A673 (cell line): Measurements from ENCODE around the gene IL17RC. TPM values are rescaled to one million over a fixed set of nuclear protein-coding genes. Genes with fewer than 3 reads are reported as not detected.
A peak's percentile ranks its signal among the peaks of the same experiment; 100 is the strongest.

Experiments used
- BruUV-seq: library from RNA; stranded (reverse); fragments of 400-500 nt; replicated peaks from 2 replicates; lab custom pipeline; 2021; lab: Mats Ljungman, UMichigan
- CTCF ChIA-PET: fragments of 300-600 bp; sonication (Branson Sonifier 250); formaldehyde crosslinking; loops from one replicate; lab custom pipeline; 2022; ENCODE audit warnings: antibody characterized with exemption; lab: Charles Lee
- POLR2A ChIA-PET: fragments of 300-600 bp; sonication (Branson Sonifier 250); formaldehyde crosslinking; loops from one replicate; lab custom pipeline; 2022; ENCODE audit warnings: antibody characterized with exemption; ENCODE audit not compliant: low non-redundant PET; lab: Charles Lee
- DNase-seq: peaks from one replicate; pipeline ENCODE4 v3.0.0-alpha.2; 2015; ENCODE audit warnings: low spot score
- H3K27ac ChIP-seq: fragments of 200-600 bp; sonication (generic); 2 replicates; pipeline ENCODE4 v1.5.1; 2016; ENCODE audit warnings: mixed run types, low read depth, mild to moderate bottlenecking, mixed read lengths, antibody characterized with exemption, low read length; ENCODE audit not compliant: poor library complexity, severe bottlenecking
- H3K27me3 ChIP-seq: fragments of 200-600 bp; sonication (generic); replicated peaks from 2 replicates; pipeline ENCODE4 v1.6.1; 2017; ENCODE audit warnings: mixed run types, low read depth, mild to moderate bottlenecking, mixed read lengths, antibody characterized with exemption, low read length; ENCODE audit not compliant: insufficient read depth, poor library complexity
- H3K36me3 ChIP-seq: fragments of 200-600 bp; sonication (generic); 2 replicates; pipeline ENCODE4 v1.6.1; 2016; ENCODE audit warnings: mixed run types, mild to moderate bottlenecking, mixed read lengths, antibody characterized with exemption, low read length; ENCODE audit not compliant: insufficient read depth, poor library complexity, severe bottlenecking
- H3K4me1 ChIP-seq: fragments of 200-600 bp; sonication (generic); 2 replicates; pipeline ENCODE4 v1.6.1; 2017; ENCODE audit warnings: mixed run types, mild to moderate bottlenecking, mixed read lengths, antibody characterized with exemption, low read length; ENCODE audit not compliant: insufficient read depth, poor library complexity, severe bottlenecking
- H3K4me3 ChIP-seq: fragments of 200-600 bp; sonication (generic); 2 replicates; pipeline ENCODE4 v1.5.1; 2016; ENCODE audit warnings: low read depth, mixed run types, mild to moderate bottlenecking, mixed read lengths, low read length; ENCODE audit not compliant: poor library complexity, severe bottlenecking
- H3K9me3 ChIP-seq: fragments of 200-600 bp; sonication (generic); 2 replicates; pipeline ENCODE4 v1.6.1; 2016; ENCODE audit warnings: mixed run types, low read depth, mild to moderate bottlenecking, mixed read lengths, antibody characterized with exemption, low read length; ENCODE audit not compliant: poor library complexity, severe bottlenecking
- EZH2 ChIP-seq: fragments of 200-600 bp; sonication (generic); IDR thresholded peaks from 2 replicates; pipeline ENCODE4 v1.6.1; 2017; ENCODE audit warnings: borderline replicate concordance, low read depth, mild to moderate bottlenecking, mixed read lengths, antibody characterized with exemption, low read length; ENCODE audit not compliant: poor library complexity, severe bottlenecking
- intact Hi-C: fragments of 100-400 bp; cut with micrococcal nuclease; formaldehyde crosslinking; loops from one replicate; pipeline ENCODE4 v1.10.0; 2022; ENCODE audit not compliant: unreplicated experiment
- total RNA-seq: library from RNA; stranded (reverse); gene quantifications from 2 replicates; pipeline ENCODE4 v1.2.3, GENCODE V29; 2021
- TF ChIP-seq, protein P1 (sequence below): fragments of 300-800, 200-600 bp; sonication (generic); conservative IDR thresholded peaks from 2 replicates; pipeline ENCODE4 v1.5.1; 2017; ENCODE audit warnings: low read depth, mild to moderate bottlenecking, antibody characterized with exemption, low read length, moderate library complexity, mixed read lengths

Gene IL17RC
- total RNA-seq, 1 experiment from 2014 or later = 9.3 TPM

DNA sequence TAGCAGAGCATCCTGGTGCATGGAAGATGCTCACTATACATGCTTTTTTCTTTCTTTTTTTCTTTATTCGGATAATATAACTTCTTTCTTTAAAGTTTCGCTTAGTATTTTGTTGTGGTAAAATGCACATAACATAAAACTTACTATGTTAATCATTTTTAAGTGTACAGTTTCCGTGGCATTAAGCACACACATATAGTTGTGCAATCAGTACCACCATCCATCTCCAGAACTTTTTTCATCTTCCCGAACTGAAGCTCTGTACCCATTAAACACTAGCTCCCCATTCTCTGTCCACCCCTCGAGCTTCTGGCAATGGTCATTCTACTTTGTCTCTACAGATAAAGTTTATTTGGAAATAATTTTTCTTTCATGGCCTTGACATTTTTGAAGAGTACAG is 27.5 kb upstream of the IL17RC start:
- Histone ChIP-seq H3K4me1 (peaks cover 6% of the 10 kb centered on the region), H3K9me3 (no peaks in the 10 kb centered on the region), H3K27me3 (no peaks in the 10 kb centered on the region), H3K4me3 (no peak overlapping the region), H3K27ac (no peak overlapping the region), H3K36me3 (peaks cover 23% of the 10 kb centered on the region)
- ChIA-PET CTCF (interaction anchor here (1.1 kb wide), 1 partner anchor 57 kb away, joined by 3 read pairs; no protein-coding TSS in a partner anchor), POLR2A (no interaction called here)
- BruUV-seq = no TSS peak
- intact Hi-C loops = no loop called here
- DNase-seq = no peak
- TF ChIP-seq, protein P1, sequence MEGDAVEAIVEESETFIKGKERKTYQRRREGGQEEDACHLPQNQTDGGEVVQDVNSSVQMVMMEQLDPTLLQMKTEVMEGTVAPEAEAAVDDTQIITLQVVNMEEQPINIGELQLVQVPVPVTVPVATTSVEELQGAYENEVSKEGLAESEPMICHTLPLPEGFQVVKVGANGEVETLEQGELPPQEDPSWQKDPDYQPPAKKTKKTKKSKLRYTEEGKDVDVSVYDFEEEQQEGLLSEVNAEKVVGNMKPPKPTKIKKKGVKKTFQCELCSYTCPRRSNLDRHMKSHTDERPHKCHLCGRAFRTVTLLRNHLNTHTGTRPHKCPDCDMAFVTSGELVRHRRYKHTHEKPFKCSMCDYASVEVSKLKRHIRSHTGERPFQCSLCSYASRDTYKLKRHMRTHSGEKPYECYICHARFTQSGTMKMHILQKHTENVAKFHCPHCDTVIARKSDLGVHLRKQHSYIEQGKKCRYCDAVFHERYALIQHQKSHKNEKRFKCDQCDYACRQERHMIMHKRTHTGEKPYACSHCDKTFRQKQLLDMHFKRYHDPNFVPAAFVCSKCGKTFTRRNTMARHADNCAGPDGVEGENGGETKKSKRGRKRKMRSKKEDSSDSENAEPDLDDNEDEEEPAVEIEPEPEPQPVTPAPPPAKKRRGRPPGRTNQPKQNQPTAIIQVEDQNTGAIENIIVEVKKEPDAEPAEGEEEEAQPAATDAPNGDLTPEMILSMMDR = no peak
- no peak for TF ChIP-seq EZH2

DNA sequence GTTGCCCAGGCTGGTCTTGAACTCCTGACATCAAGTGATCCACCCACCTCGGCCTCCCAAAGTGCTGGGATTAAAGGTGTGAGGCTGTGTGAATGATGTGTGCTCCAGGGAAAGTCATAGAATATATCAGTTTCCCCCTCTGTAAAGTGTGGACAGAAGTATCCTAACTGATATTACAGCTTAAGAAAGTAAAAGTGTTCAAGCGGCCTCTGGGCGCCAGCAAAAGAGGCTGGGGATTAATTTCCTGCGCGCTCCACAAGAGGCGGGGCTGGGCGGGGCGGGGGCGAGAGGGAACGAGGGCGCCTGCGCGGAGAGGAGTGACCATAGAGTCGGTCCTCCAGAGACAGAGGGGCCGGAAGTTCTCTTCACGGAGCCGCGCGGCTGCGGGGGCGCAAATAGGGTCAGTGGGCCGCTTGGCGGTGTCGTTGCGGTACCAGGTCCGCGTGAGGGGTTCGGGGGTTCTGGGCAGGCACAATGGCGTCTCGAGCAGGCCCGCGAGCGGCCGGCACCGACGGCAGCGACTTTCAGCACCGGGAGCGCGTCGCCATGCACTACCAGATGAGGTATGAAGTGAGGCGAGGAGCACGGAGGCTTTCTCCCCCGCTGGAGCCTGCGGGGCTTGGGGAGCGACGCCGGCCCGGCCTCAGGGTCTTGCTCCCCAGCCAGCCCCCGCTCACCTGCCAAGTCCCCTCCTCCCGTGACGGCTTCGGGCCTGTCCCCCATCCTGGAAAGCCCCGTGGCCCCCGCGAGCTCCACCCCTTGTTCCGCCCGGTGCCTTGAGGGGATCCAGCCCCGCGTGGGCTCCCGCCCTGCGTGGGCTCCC is 26.4 kb upstream of the IL17RC start, which contains the start of gene JAGN1:
JAGN1 (plus strand) TSS at position 362 of the 823 bp plus-strand sequence; CDS start at position 475, 113 bp downstream.
- Histone ChIP-seq H3K27ac (peak within 1 kb of the TSS; percentile 95), H3K9me3 (no peaks in the 10 kb centered on the region), H3K4me3 (peak within 1 kb of the TSS; percentile 96), H3K27me3 (no peaks in the 10 kb centered on the region), H3K36me3 (peaks cover 23% of the 10 kb centered on the region), H3K4me1 (peaks cover 6% of the 10 kb centered on the region)
- POLR2A ChIA-PET = interaction anchor here (0.7 kb wide), 1 partner anchor 251 kb away, joined by 3 read pairs; the partner anchor contains the start of gene VHL
- CTCF ChIA-PET = interaction anchor here (0.9 kb wide), 1 partner anchor 56 kb away, joined by 3 read pairs; no protein-coding TSS in a partner anchor
- TF ChIP-seq, protein P1 = no peak
- no peak for TF ChIP-seq EZH2
- BruUV-seq = no TSS peak
- peak; percentile 92 for DNase-seq
- intact Hi-C loops = no loop called here

DNA sequence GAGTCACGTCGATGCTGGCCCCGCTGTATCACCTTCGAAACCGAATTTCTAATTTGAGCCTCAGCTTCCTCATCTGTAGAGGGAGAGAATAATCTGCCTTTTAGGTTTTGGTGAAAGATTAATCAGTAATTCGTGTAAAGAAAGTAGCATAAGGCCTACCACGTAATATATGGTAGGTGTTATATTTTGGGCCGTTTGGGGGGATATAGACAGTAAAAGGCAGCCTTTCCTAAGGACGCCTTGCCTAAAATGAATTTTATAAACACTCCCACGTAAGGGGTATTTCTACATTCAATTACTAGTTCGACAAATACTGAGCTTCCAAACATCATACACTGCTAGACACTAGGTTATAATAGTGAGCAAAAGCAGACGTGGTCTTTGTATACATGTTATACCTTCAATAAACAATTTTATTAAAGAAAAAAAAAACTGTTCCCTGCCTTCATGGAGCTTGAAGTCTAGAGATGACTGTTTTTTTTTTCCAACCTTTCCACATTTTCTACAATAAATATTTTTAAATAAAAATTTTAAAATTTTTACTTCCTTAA is 25.8 kb upstream of the IL17RC start:
- intact Hi-C loops = no loop called here
- Histone ChIP-seq H3K9me3 (no peaks in the 10 kb centered on the region), H3K4me3 (peak overlapping the region; percentile 96), H3K4me1 (peaks cover 6% of the 10 kb centered on the region), H3K36me3 (peaks cover 23% of the 10 kb centered on the region), H3K27me3 (no peaks in the 10 kb centered on the region), H3K27ac (peak overlapping the region; percentile 95)
- TF ChIP-seq, protein P1 = no peak
- no peak for TF ChIP-seq EZH2
- CTCF ChIA-PET = interaction anchor here (0.9 kb wide), 1 partner anchor 55 kb away, joined by 3 read pairs; no protein-coding TSS in a partner anchor
- POLR2A ChIA-PET = interaction anchor here (0.7 kb wide), 1 partner anchor 251 kb away, joined by 3 read pairs; the partner anchor contains the start of gene VHL
- TSS peak; percentile 49 for BruUV-seq
- no peak for DNase-seq
